GM23248 (cell line): ENCODE results near the gene MACROH2A2. TPM values are rescaled to one million over a fixed set of nuclear protein-coding genes. Genes with fewer than 3 reads are reported as not detected.

ENCODE experiments used
- DNase-seq: peaks from one replicate; pipeline ENCODE4 v3.0.0-alpha.2; 2015
- H2AFZ ChIP-seq: fragments of 200-600 bp; sonication (generic); 2 replicates; pipeline ENCODE4 v1.6.1; 2016; ENCODE audit warnings: antibody characterized with exemption
- H3F3A ChIP-seq: fragments of 200-600 bp; sonication (generic); 2 replicates; pipeline ENCODE4 v1.6.1; 2016; ENCODE audit warnings: mild to moderate bottlenecking, antibody characterized with exemption, mixed run types; ENCODE audit not compliant: insufficient read depth
- H3K27ac ChIP-seq: fragments of 200-600 bp; sonication (generic); 2 replicates; pipeline ENCODE4 v1.5.1; 2016; ENCODE audit warnings: mild to moderate bottlenecking
- H3K27me3 ChIP-seq: fragments of 200-600 bp; sonication (generic); replicated peaks from 2 replicates; pipeline ENCODE4 v1.6.1; 2016; ENCODE audit warnings: mild to moderate bottlenecking; ENCODE audit not compliant: insufficient read depth
- H3K36me3 ChIP-seq: fragments of 200-600 bp; sonication (generic); 2 replicates; pipeline ENCODE4 v1.6.1; 2016; ENCODE audit warnings: low read depth, mild to moderate bottlenecking
- H3K4me1 ChIP-seq: fragments of 200-600 bp; sonication (generic); 2 replicates; pipeline ENCODE4 v1.6.1; 2016; ENCODE audit warnings: mild to moderate bottlenecking; ENCODE audit not compliant: insufficient read depth
- H3K4me2 ChIP-seq: fragments of 200-600 bp; sonication (generic); one replicate; pipeline ENCODE4 v1.6.1; 2016; ENCODE audit warnings: mild to moderate bottlenecking; ENCODE audit not compliant: unreplicated experiment
- H3K4me3 ChIP-seq: fragments of 200-600 bp; sonication (generic); 2 replicates; pipeline ENCODE4 v1.5.1; 2016; ENCODE audit warnings: mild to moderate bottlenecking
- H3K79me2 ChIP-seq: fragments of 200-600 bp; sonication (generic); 2 replicates; pipeline ENCODE4 v1.6.1; 2016; ENCODE audit warnings: mild to moderate bottlenecking; ENCODE audit not compliant: insufficient read depth
- H3K9ac ChIP-seq: fragments of 200-600 bp; sonication (generic); 2 replicates; pipeline ENCODE4 v1.6.1; 2016; ENCODE audit warnings: mild to moderate bottlenecking
- H3K9me2 ChIP-seq: fragments of 200-600 bp; sonication (generic); 2 replicates; pipeline ENCODE4 v1.6.1; 2016; ENCODE audit warnings: mixed run types, mild to moderate bottlenecking, moderate library complexity; ENCODE audit not compliant: insufficient read depth
- H3K9me3 ChIP-seq: fragments of 200-600 bp; sonication (generic); one replicate; pipeline ENCODE4 v1.6.1; 2017; ENCODE audit warnings: low read depth
- H4K20me1 ChIP-seq: fragments of 200-600 bp; sonication (generic); 2 replicates; pipeline ENCODE4 v1.6.0; 2016; ENCODE audit not compliant: insufficient read depth
- EZH2 ChIP-seq: fragments of 200-600 bp; sonication (generic); IDR thresholded peaks from 2 replicates; pipeline ENCODE4 v1.6.1; 2018; ENCODE audit warnings: antibody characterized with exemption, mild to moderate bottlenecking; ENCODE audit not compliant: insufficient read depth, poor library complexity, severe bottlenecking
- EZH2phosphoT487 ChIP-seq: fragments of 200-600 bp; sonication (generic); IDR thresholded peaks from 2 replicates; pipeline ENCODE4 v1.6.1; 2018; ENCODE audit warnings: antibody characterized with exemption, moderate library complexity, mild to moderate bottlenecking, low read depth; ENCODE audit not compliant: insufficient read depth
- WGBS, 2 experiments: methylation state at CpG; one replicate each; pipeline ENCODE4 v1.1.6; 2015 to 2017; ENCODE audit warnings: low lambda C conversion rate in 2 of 2, low coverage in 1 of 2; ENCODE audit errors: missing lambda C conversion rate in 2 of 2; 5-methylcytosine and 5-hydroxymethylcytosine counted together
- in situ Hi-C: fragments of 300-500 bp; cut with MboI; formaldehyde crosslinking; loops from 2 replicates; pipeline ENCODE4 v1.15.0; 2020
- polyA plus RNA-seq: library from polyadenylated mRNA; unstranded; fragments of >200 nt; fragmentation: Nextera tagmentation; extraction: Ambion mirVana; gene quantifications from 2 replicates; pipeline ENCODE4 v1.2.1, GENCODE V29; 2016
- total RNA-seq: library from RNA; depleted of rRNA; stranded (reverse); fragments of >200 nt; shearing (Covaris generic); gene quantifications from 2 replicates; pipeline ENCODE4 v1.2.3, GENCODE V29; 2014

MACROH2A2 gene
- total and polyA plus RNA-seq, 2 experiments from 2014 or later, result 11.4 to 14.7 TPM

DNA sequence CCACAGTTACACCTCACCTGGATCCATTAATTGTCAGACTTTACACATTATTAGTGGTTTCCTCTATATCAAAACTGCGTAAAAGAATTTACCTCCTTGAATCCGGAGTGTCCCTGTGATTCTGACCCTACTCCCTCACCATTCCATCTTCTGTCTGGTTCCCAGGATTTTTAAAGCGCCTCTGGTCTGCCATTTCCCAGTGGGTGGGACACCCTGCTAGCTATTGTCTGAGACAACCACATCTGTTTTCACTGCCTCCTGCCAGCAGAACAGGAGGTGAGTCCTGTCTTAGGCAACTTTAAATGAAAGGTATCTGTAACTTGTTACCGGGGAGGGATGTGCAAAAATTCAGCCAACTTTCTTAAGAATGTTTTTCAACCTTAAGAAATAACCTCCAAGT, 2.3 kb downstream of the MACROH2A2 start:
- Histone ChIP-seq H3K79me2 (no peaks in the 10 kb centered on the region), H3F3A (peaks cover 13% of the 10 kb centered on the region; the same call in 1 of the 2 replicates), H3K4me3 (no peak overlapping the region), H3K27ac (no peak overlapping the region), H4K20me1 (no peaks in the 10 kb centered on the region), H3K9me3 (no peaks in the 10 kb centered on the region), H3K27me3 (peaks cover 15% of the 10 kb centered on the region), H3K4me2 (no peak overlapping the region), H2AFZ (no peak overlapping the region), H3K9ac (no peak overlapping the region), H3K36me3 (no peaks in the 10 kb centered on the region), H3K9me2 (no peaks in the 10 kb centered on the region), H3K4me1 (0 out of 2 replicates have a peak, but pooled peaks cover 6% of the 10 kb centered on the region)
- TF ChIP-seq EZH2 (no peak), EZH2phosphoT487 (no peak)
- in situ Hi-C loops, result no loop called here
- 52 to 63% methylated on average over 4 of the region's 4 CpGs for WGBS, 2 experiments
- no peak for DNase-seq

DNA sequence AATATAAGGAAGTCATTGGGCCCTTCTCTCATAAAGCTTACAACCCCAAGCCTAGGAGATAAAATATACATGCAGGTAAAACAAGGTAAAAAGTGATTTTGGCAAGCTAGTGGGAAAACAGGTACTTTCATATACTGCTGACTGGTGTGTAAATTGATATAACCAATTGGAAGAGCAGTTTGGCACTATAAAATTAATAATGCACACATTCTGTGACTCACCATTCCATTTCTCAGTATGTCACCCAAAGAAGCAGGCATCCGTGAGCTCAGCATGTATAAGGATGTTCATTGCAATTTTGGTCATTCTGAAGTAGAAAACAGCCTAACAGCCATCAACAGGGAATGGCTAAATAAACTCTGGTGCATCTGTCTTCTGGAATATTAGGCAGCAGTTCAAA, 2.9 kb downstream of the MACROH2A2 start:
- Histone ChIP-seq H4K20me1 (no peaks in the 10 kb centered on the region), H3F3A (peaks cover 13% of the 10 kb centered on the region; the same call in 1 of the 2 replicates), H3K4me2 (no peak overlapping the region), H3K36me3 (no peaks in the 10 kb centered on the region), H2AFZ (no peak overlapping the region), H3K9me2 (no peaks in the 10 kb centered on the region), H3K4me3 (no peak overlapping the region), H3K4me1 (0 out of 2 replicates have a peak, but pooled peaks cover 6% of the 10 kb centered on the region), H3K27me3 (peaks cover 13% of the 10 kb centered on the region), H3K9me3 (no peaks in the 10 kb centered on the region), H3K9ac (no peak overlapping the region), H3K79me2 (no peaks in the 10 kb centered on the region), H3K27ac (no peak overlapping the region)
- in situ Hi-C loops, result no loop called here
- WGBS, 2 experiments, result 67 to 76% methylated on average over 1 of the region's 1 CpG
- peak; percentile 60 for DNase-seq
- no peak for TF ChIP-seq EZH2phosphoT487

DNA sequence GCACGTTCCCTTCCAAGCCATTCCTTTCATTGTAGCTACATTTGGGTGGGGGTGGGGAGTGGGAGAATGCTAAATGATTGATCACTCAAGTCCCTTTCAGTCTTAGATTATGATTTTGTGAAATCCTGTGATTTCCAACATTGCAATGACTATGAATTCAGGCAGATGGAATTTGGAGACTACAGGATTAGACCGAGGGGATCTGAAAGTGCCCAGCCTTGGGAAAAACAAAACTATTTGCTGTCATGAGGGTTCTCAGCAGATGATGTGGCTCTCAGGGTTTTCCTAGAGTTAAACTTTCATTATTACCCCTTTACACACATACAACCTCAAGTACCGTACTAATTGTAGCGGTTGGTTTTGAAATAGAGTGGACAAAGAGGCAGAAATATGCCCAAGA, 4.7 kb downstream of the MACROH2A2 start:
- no peak for TF ChIP-seq EZH2
- no peak for TF ChIP-seq EZH2phosphoT487
- no peaks in the 10 kb centered on the region for H4K20me1 ChIP-seq
- no peaks in the 10 kb centered on the region for H3K27me3 ChIP-seq
- no peak overlapping the region for H2AFZ ChIP-seq
- 0 out of 2 replicates have a peak, but pooled peaks cover 6% of the 10 kb centered on the region for H3K4me1 ChIP-seq
- H3F3A ChIP-seq, result peaks cover 13% of the 10 kb centered on the region; the same call in 1 of the 2 replicates
- no peak overlapping the region for H3K9ac ChIP-seq
- H3K4me2 ChIP-seq, result no peak overlapping the region
- no peaks in the 10 kb centered on the region for H3K9me3 ChIP-seq
- no peak overlapping the region for H3K4me3 ChIP-seq
- H3K9me2 ChIP-seq, result no peaks in the 10 kb centered on the region
- H3K27ac ChIP-seq, result no peak overlapping the region
- WGBS, 2 experiments, result 80 to 83% methylated on average over 4 of the region's 4 CpGs
- DNase-seq, result no peak
- H3K36me3 ChIP-seq, result no peaks in the 10 kb centered on the region
- in situ Hi-C loops, result no loop called here
- no peaks in the 10 kb centered on the region for H3K79me2 ChIP-seq

DNA sequence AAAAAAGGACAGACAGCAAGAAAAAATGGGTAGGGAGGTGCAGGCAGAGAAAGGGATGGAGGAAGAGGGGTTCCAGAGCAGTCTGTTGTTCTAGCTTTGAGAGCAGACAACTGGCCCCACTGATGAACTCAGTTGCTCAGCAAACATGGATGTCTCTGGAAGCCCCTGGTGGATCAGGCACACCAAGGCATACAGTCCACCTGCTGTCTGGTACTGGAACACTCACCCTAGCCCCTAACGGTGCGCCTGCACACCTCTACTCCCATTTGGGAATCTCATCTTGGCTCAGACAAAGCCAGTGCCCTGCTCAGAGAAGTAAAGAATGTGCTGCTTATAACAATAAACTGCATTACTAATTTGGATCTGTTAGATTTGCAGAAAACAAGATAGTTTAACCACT, 7.7 kb downstream of the MACROH2A2 start:
- H3K27me3 ChIP-seq, result no peaks in the 10 kb centered on the region
- TF ChIP-seq EZH2 (no peak), EZH2phosphoT487 (no peak)
- H3F3A ChIP-seq, result 0 out of 2 replicates have a peak, but pooled peaks cover 2% of the 10 kb centered on the region
- 94 to 100% methylated on average over 2 of the region's 2 CpGs for WGBS, 2 experiments
- H3K9me3 ChIP-seq, result no peaks in the 10 kb centered on the region
- 0 out of 2 replicates have a peak, but pooled peaks cover 5% of the 10 kb centered on the region for H3K4me1 ChIP-seq
- no peaks in the 10 kb centered on the region for H4K20me1 ChIP-seq
- H3K27ac ChIP-seq, result no peak overlapping the region
- no peak for DNase-seq
- no peak overlapping the region for H3K4me2 ChIP-seq
- H2AFZ ChIP-seq, result no peak overlapping the region
- no peak overlapping the region for H3K4me3 ChIP-seq
- H3K9me2 ChIP-seq, result no peaks in the 10 kb centered on the region
- no peaks in the 10 kb centered on the region for H3K79me2 ChIP-seq
- in situ Hi-C loops, result no loop called here
- H3K36me3 ChIP-seq, result no peaks in the 10 kb centered on the region
- no peak overlapping the region for H3K9ac ChIP-seq
